Measurements from ENCODE around the gene VSTM2B. TPM values are rescaled to one million over a fixed set of nuclear protein-coding genes. Genes with fewer than 3 reads are reported as not detected.

Gene VSTM2B
- total RNA-seq, 4 donors from 2014 or later = not detected

GRCh38 chr19:29521291-29522075 is 4.3 kb upstream of the VSTM2B start:
- no peak for DNase-seq
- peaks cover 43% of the 10 kb centered on the region for H3K27me3 ChIP-seq
- no peaks in the 10 kb centered on the region for H3K9me3 ChIP-seq
- intact Hi-C loops (cut with DNase I; ENCODE audit: low total_unique reads) = no loop called here
- TF ChIP-seq EP300 (IDR thresholded peaks at IDR 0.05; ENCODE audit: low read depth) (no peak), POLR2A (IDR thresholded peaks at IDR 0.05) (no peak), CTCF (IDR thresholded peaks at IDR 0.05) (no peak)
- H3K4me1 ChIP-seq = peaks cover 0 to 14% (median 10%) of the 10 kb centered on the region in 4 donors
- WGBS, 2 donors (ENCODE audit: low coverage in 1 of 2) = 54 to 70% methylated on average over 2 to 9 of the region's 9 CpGs
- no peaks in the 10 kb centered on the region for H3K36me3 ChIP-seq
- no peak overlapping the region for H3K4me3 ChIP-seq
- in situ Hi-C loops (cut with MboI; ENCODE audit: low pct_ligation_motif_present in 1 of 4, low pct_unique_long_range_greater_than_20kb in 1 of 4, low sequenced_read_pairs in 3 of 4) = no loop called here
- no peak overlapping the region for H3K27ac ChIP-seq

GRCh38 chr19:29523568-29523967 is 2.2 kb upstream of the VSTM2B start:
- no peak overlapping the region for H3K4me3 ChIP-seq
- intact Hi-C loops (cut with DNase I; ENCODE audit: low total_unique reads) = no loop called here
- H3K27me3 ChIP-seq = peaks cover 64% of the 10 kb centered on the region
- no peak overlapping the region for H3K27ac ChIP-seq
- in situ Hi-C loops (cut with MboI; ENCODE audit: low pct_ligation_motif_present in 1 of 4, low pct_unique_long_range_greater_than_20kb in 1 of 4, low sequenced_read_pairs in 3 of 4) = no loop called here
- H3K9me3 ChIP-seq = no peaks in the 10 kb centered on the region
- TF ChIP-seq POLR2A (IDR thresholded peaks at IDR 0.05) (no peak), POLR2AphosphoS5 (IDR thresholded peaks at IDR 0.05) (no peak), CTCF (IDR thresholded peaks at IDR 0.05) (no peak), EP300 (IDR thresholded peaks at IDR 0.05; ENCODE audit: low read depth) (no peak)
- H3K36me3 ChIP-seq = no peaks in the 10 kb centered on the region
- H3K4me1 ChIP-seq = peaks cover 4 to 31% (median 22%) of the 10 kb centered on the region in 4 donors
- WGBS, 2 donors (ENCODE audit: low coverage in 1 of 2) = 86% methylated on average over 2 of the region's 2 CpGs; no CpG with 5 or more reads in 1 of the 2 donors
- no peak for DNase-seq

GRCh38 chr19:29524201-29524911 is 1.4 kb upstream of the VSTM2B start:
- Histone ChIP-seq H3K36me3 (no peaks in the 10 kb centered on the region), H3K27me3 (peaks cover 72% of the 10 kb centered on the region), H3K4me3 (no peak overlapping the region), H3K27ac (no peak overlapping the region), H3K4me1 (peaks cover 4 to 39% (median 28%) of the 10 kb centered on the region in 4 donors), H3K9me3 (no peaks in the 10 kb centered on the region)
- TF ChIP-seq CTCF (IDR thresholded peaks at IDR 0.05) = no peak
- TF ChIP-seq POLR2A (IDR thresholded peaks at IDR 0.05) = no peak
- no peak for TF ChIP-seq POLR2AphosphoS5 (IDR thresholded peaks at IDR 0.05)
- no peak for TF ChIP-seq EP300 (IDR thresholded peaks at IDR 0.05; ENCODE audit: low read depth)
- in situ Hi-C loops (cut with MboI; ENCODE audit: low pct_ligation_motif_present in 1 of 4, low pct_unique_long_range_greater_than_20kb in 1 of 4, low sequenced_read_pairs in 3 of 4) = no loop called here
- WGBS, 2 donors (ENCODE audit: low coverage in 1 of 2) = 20 to 24% methylated on average over 1 to 13 of the region's 14 CpGs
- no peak for DNase-seq
- intact Hi-C loops (cut with DNase I; ENCODE audit: low total_unique reads) = no loop called here
